Glutamatergic neuron (in vitro differentiated cells): Measurements from ENCODE around the gene RACGAP1. TPM values are rescaled to one million over a fixed set of nuclear protein-coding genes. Genes with fewer than 3 reads are reported as not detected.

Source experiments
- DNase-seq: peaks from one replicate; pipeline ENCODE4 v3.0.0; 2022
- H3K27ac Mint-ChIP-seq: one replicate; pipeline ENCODE4 v1.8.0; 2020; ENCODE audit warnings: mild to moderate bottlenecking, mixed read lengths, inconsistent platforms; ENCODE audit not compliant: unreplicated experiment
- H3K27me3 Mint-ChIP-seq: one replicate; pipeline ENCODE4 v1.8.0; 2020; ENCODE audit warnings: mild to moderate bottlenecking, moderate library complexity, mixed read lengths, inconsistent platforms; ENCODE audit not compliant: unreplicated experiment
- H3K36me3 Mint-ChIP-seq: one replicate; pipeline ENCODE4 v1.8.0; 2020; ENCODE audit warnings: mild to moderate bottlenecking, mixed read lengths, inconsistent platforms; ENCODE audit not compliant: unreplicated experiment
- H3K4me1 Mint-ChIP-seq: one replicate; pipeline ENCODE4 v1.8.0; 2020; ENCODE audit warnings: mild to moderate bottlenecking, low read depth, mixed read lengths, inconsistent platforms; ENCODE audit not compliant: unreplicated experiment
- H3K4me3 Mint-ChIP-seq: one replicate; pipeline ENCODE4 v1.8.0; 2020; ENCODE audit warnings: mild to moderate bottlenecking, mixed read lengths, inconsistent platforms; ENCODE audit not compliant: unreplicated experiment
- H3K9me3 Mint-ChIP-seq: one replicate; pipeline ENCODE4 v1.8.0; 2020; ENCODE audit warnings: mild to moderate bottlenecking, moderate library complexity, mixed read lengths, inconsistent platforms; ENCODE audit not compliant: unreplicated experiment
- total RNA-seq: library from RNA; stranded (reverse); fragmentation: NEBNext Ultra II Directional; extraction: Animal tissue kit (Norgen Biotek cat#: 25700); gene quantifications from one replicate; pipeline ENCODE4 v1.2.1, GENCODE V29; 2021; ENCODE audit not compliant: unreplicated experiment
- TF ChIP-seq, protein P1 (sequence below): fragments of 200-600 bp; sonication (generic); IDR thresholded peaks from one replicate; pipeline ENCODE4 v1.5.0; 2021; ENCODE audit not compliant: partially characterized antibody, unreplicated experiment

Gene RACGAP1
- total RNA-seq, 1 donor from 2014 or later, result 47.1 TPM

- TF ChIP-seq, protein P1, sequence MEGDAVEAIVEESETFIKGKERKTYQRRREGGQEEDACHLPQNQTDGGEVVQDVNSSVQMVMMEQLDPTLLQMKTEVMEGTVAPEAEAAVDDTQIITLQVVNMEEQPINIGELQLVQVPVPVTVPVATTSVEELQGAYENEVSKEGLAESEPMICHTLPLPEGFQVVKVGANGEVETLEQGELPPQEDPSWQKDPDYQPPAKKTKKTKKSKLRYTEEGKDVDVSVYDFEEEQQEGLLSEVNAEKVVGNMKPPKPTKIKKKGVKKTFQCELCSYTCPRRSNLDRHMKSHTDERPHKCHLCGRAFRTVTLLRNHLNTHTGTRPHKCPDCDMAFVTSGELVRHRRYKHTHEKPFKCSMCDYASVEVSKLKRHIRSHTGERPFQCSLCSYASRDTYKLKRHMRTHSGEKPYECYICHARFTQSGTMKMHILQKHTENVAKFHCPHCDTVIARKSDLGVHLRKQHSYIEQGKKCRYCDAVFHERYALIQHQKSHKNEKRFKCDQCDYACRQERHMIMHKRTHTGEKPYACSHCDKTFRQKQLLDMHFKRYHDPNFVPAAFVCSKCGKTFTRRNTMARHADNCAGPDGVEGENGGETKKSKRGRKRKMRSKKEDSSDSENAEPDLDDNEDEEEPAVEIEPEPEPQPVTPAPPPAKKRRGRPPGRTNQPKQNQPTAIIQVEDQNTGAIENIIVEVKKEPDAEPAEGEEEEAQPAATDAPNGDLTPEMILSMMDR, result no peak
- Mint-ChIP-seq H3K4me1 (peaks cover 4% of the 10 kb centered on the region), H3K27me3 (no peaks in the 10 kb centered on the region), H3K9me3 (no peaks in the 10 kb centered on the region), H3K36me3 (no peaks in the 10 kb centered on the region), H3K4me3 (no peak overlapping the region), H3K27ac (no peak overlapping the region)
- no peak for DNase-seq
Measured at GRCh38 chr12:49949866-49950265, 75.4 kb downstream of the RACGAP1 start.

DNA sequence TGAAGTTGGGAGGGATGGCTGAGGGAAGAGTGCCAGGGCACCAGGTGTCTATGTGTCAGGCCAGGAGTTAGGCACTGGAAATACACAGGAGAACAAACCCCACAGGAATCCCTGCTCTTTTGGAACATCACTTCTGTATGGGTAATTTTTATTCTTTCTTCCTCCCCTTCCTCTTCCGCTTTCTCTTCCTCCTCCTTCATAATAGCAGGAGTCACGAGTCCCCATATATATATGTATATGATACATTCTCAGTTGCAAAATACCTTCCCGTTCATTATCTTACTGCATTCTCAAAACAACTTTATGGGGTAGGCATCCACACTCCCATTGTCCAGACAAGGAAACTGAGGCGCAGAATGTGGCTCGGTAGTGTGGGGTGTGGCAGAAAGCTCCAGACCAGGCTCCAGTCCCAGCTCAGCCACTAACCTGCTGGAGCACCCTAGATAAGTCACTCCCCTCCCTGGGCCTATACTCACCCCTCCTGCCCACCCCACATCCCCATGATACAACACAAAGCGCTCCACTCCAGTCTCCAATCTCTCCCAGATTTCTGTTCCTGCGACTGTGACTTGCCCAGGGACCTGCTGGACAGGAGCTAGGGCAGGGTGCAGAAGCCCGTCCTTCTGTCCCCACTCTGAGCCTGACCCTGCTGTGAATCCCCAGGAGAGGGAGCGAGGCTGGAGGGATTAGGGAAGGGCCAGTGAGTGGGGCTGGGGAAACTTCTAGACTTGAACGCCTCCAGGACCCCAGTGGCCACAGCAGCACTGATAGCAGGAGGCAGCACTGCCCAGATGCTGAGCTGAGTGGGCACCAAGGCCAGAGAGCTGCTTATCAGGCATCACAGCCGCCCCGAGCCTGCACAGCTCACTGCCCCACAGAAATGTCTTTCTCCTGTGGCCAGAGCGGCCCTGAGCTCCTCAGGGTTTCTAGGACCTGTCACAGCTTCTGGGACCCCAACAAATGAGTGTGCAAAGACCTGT, 76.1 kb downstream of the RACGAP1 start:
- no peak for DNase-seq
- TF ChIP-seq, protein P1, result no peak
- H3K27me3 Mint-ChIP-seq, result no peaks in the 10 kb centered on the region
- H3K4me1 Mint-ChIP-seq, result peaks cover 4% of the 10 kb centered on the region
- H3K27ac Mint-ChIP-seq, result no peak overlapping the region
- H3K4me3 Mint-ChIP-seq, result no peak overlapping the region
- H3K9me3 Mint-ChIP-seq, result no peaks in the 10 kb centered on the region
- no peaks in the 10 kb centered on the region for H3K36me3 Mint-ChIP-seq

DNA sequence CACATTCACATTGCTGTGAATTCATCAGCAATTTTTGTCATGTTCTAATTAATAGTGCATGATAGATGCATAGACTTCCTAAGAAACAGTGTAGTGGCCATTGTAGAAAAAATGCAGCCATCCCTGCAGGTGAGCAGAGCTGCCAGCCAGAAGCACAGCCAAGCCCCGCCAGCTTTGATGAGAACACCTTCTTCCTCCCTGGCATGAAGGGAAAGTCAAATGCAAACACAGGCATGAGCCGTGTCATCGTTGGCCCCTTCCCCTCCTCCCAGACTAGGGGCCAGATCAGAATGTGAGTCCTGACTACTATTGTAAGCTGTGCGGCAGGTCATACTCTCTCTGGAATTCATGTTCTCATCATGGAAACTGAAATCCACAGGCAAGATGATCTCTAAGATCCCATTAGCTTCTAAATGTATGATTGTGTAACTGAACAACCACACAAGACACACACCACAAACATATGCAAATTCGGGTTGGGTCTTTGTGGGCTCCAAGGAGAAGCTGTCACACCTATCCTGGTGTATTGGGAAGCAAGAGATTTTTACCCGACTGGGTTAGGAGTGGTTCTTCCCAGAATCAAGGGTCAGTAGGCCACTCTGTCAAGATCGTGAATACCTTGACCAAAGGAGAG, 77.6 kb downstream of the RACGAP1 start:
- DNase-seq, result no peak
- Mint-ChIP-seq H3K4me3 (no peak overlapping the region), H3K36me3 (no peaks in the 10 kb centered on the region), H3K27ac (no peak overlapping the region), H3K27me3 (no peaks in the 10 kb centered on the region), H3K4me1 (peaks cover 6% of the 10 kb centered on the region), H3K9me3 (no peaks in the 10 kb centered on the region)
- TF ChIP-seq, protein P1, result no peak

- TF ChIP-seq, protein P1, result no peak
- Mint-ChIP-seq H3K27me3 (no peaks in the 10 kb centered on the region), H3K4me1 (peaks cover 6% of the 10 kb centered on the region)
Measured at GRCh38 chr12:49946497-49946896, 78.8 kb downstream of the RACGAP1 start.

GRCh38 chr12:49946086-49946485, 79.2 kb downstream of the RACGAP1 start:
- H3K36me3 Mint-ChIP-seq, result no peaks in the 10 kb centered on the region
- H3K4me1 Mint-ChIP-seq, result peaks cover 6% of the 10 kb centered on the region
- DNase-seq, result no peak
- H3K4me3 Mint-ChIP-seq, result peak overlapping the region; percentile 22
- peak overlapping the region; percentile 30 for H3K27ac Mint-ChIP-seq
- TF ChIP-seq, protein P1, result no peak
- H3K27me3 Mint-ChIP-seq, result no peaks in the 10 kb centered on the region
- no peaks in the 10 kb centered on the region for H3K9me3 Mint-ChIP-seq

More at GRCh38 chr12:49946497-49946896, 78.8 kb downstream of the RACGAP1 start:
- no peak for DNase-seq
- no peak overlapping the region for H3K4me3 Mint-ChIP-seq
- H3K36me3 Mint-ChIP-seq, result no peaks in the 10 kb centered on the region
- no peaks in the 10 kb centered on the region for H3K9me3 Mint-ChIP-seq
- no peak overlapping the region for H3K27ac Mint-ChIP-seq
